ENCODE results near the gene EIF2B2. TPM values are rescaled to one million over a fixed set of nuclear protein-coding genes. Genes with fewer than 3 reads are reported as not detected.

Gene EIF2B2
- total RNA-seq, 2 donors from 2014 or later = 35.0 to 41.6 TPM

- Histone ChIP-seq H3K4me3 (ENCODE audit: low read length) (no peak overlapping the region), H3K9me3 (ENCODE audit: control insufficient read depth, low read length) (peaks cover 19% of the 10 kb centered on the region), H3K36me3 (ENCODE audit: control insufficient read depth, insufficient read depth, low read length) (peaks cover 18% of the 10 kb centered on the region), H3K9ac (ENCODE audit: extremely low read depth, low read length, poor library complexity, severe bottlenecking) (no peak overlapping the region), H3K27ac (ENCODE audit: low read depth, low read length) (no peak overlapping the region), H3K4me1 (ENCODE audit: control insufficient read depth, insufficient read depth, low read length) (no peaks in the 10 kb centered on the region), H3K27me3 (ENCODE audit: control insufficient read depth, insufficient read depth, low read length, poor library complexity, severe bottlenecking) (no peaks in the 10 kb centered on the region)
- 92% methylated on average over 1 of the region's 2 CpGs; no CpG with 5 or more reads in 1 of the 2 experiments for WGBS, 2 experiments (ENCODE audit: insufficient coverage in 1 of 2, insufficient read length in 1 of 2)
- Mint-ChIP-seq H3K9me3 (peaks cover 11% of the 10 kb centered on the region), H3K36me3 (ENCODE audit: low read depth) (peaks cover 37% of the 10 kb centered on the region), H3K27me3 (ENCODE audit: insufficient read depth) (no peaks in the 10 kb centered on the region), H3K4me1 (peaks cover 10% of the 10 kb centered on the region), H3K27ac (no peak overlapping the region), H3K4me3 (no peak overlapping the region)
- no peak for DNase-seq
- TF ChIP-seq CTCF (conservative IDR thresholded peaks at IDR 0.05) = no peak
Measured at GRCh38 chr14:75059642-75060041, 56.9 kb downstream of the EIF2B2 start.

GRCh38 chr14:75060420-75060819 is 57.7 kb downstream of the EIF2B2 start:
- Mint-ChIP-seq H3K36me3 (ENCODE audit: low read depth) (peaks cover 37% of the 10 kb centered on the region), H3K27me3 (ENCODE audit: insufficient read depth) (no peaks in the 10 kb centered on the region), H3K4me1 (peaks cover 10% of the 10 kb centered on the region), H3K27ac (no peak overlapping the region), H3K9me3 (peaks cover 11% of the 10 kb centered on the region), H3K4me3 (no peak overlapping the region)
- no peak for TF ChIP-seq CTCF (conservative IDR thresholded peaks at IDR 0.05)
- Histone ChIP-seq H3K9me3 (ENCODE audit: control insufficient read depth, low read length) (peaks cover 19% of the 10 kb centered on the region), H3K27me3 (ENCODE audit: control insufficient read depth, insufficient read depth, low read length, poor library complexity, severe bottlenecking) (no peaks in the 10 kb centered on the region), H3K27ac (ENCODE audit: low read depth, low read length) (no peak overlapping the region), H3K4me3 (ENCODE audit: low read length) (no peak overlapping the region), H3K4me1 (ENCODE audit: control insufficient read depth, insufficient read depth, low read length) (no peaks in the 10 kb centered on the region), H3K36me3 (ENCODE audit: control insufficient read depth, insufficient read depth, low read length) (peaks cover 18% of the 10 kb centered on the region), H3K9ac (ENCODE audit: extremely low read depth, low read length, poor library complexity, severe bottlenecking) (no peak overlapping the region)
- no peak for DNase-seq
- 100% methylated on average over 2 of the region's 2 CpGs; no CpG with 5 or more reads in 1 of the 2 experiments for WGBS, 2 experiments (ENCODE audit: insufficient coverage in 1 of 2, insufficient read length in 1 of 2)

Other genes starting within 250 kb of the EIF2B2 start
- gene YLPM1, start 239.6 kb upstream of the EIF2B2 start, total RNA-seq = 10 to 100 TPM; 75.2 to 76.2 TPM
- gene PROX2, start 126.8 kb upstream of the EIF2B2 start, total RNA-seq = not detected
- gene DLST, start 121.0 kb upstream of the EIF2B2 start, total RNA-seq = 100 to 1,000 TPM; 119 to 126 TPM
- gene RPS6KL1, start 79.7 kb upstream of the EIF2B2 start, total RNA-seq = 10 to 100 TPM in 1 of 2 donors, 1 to 10 TPM in 1; 4.4 to 10.4 TPM
- gene PGF, start 47.3 kb upstream of the EIF2B2 start, total RNA-seq = 1 to 10 TPM; 5.0 to 7.6 TPM
- 10 to 100 TPM; 18.7 to 34.6 TPM for gene MLH3, start 48.5 kb downstream of the EIF2B2 start, total RNA-seq
- 10 to 100 TPM; 21.4 to 26.0 TPM for gene ACYP1, start 61.1 kb downstream of the EIF2B2 start, total RNA-seq
- gene ZC2HC1C, start 66.7 kb downstream of the EIF2B2 start, total RNA-seq = 1 to 10 TPM; 2.3 to 2.7 TPM
- gene NEK9, start 124.1 kb downstream of the EIF2B2 start, total RNA-seq = 10 to 100 TPM; 74.1 to 97.5 TPM
- 100 to 1,000 TPM; 264 to 267 TPM for gene TMED10, start 173.7 kb downstream of the EIF2B2 start, total RNA-seq